ENCODE measurements around the gene PLXDC1. TPM values are rescaled to one million over a fixed set of nuclear protein-coding genes. Genes with fewer than 3 reads are reported as not detected.

Gene PLXDC1
- total and polyA plus RNA-seq, 2 experiments from 2014 or later, result 0.28 to 0.91 TPM

DNA sequence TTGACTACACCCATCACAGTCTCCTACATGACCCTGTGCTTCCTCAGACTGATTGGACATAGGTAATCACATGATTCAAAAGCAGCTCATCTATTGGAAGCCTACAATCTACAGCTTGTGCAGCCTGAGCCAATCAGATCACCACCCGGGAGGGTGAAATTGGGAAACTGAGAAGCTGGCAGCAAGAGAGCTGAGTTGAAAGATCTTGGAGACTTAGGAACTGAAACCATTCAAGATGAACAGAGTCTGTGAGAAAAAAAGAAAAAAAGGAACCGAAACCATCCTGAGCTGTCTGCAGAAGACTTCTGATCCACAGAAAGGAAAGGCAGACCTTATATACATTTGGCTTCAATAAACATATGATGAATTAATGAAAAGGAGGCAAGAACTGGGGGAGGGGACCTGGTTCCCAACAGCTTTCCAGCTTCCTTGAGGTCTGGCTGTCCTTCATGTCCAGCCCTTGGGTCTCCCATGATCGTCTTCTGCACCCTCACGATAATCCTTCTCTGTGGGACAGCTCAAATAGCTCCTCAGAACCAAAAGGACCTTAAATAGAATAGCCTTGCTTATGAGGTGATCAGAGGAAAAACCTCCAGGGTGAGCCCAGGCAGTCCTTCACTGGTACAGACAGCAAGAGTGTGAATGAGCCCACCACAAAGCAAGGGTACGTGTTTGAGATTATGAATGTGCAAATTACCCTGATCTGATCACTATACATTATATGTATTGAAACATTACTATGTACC, 32.6 kb downstream of the PLXDC1 start:
- Histone ChIP-seq H3K4me1 (ENCODE audit: insufficient read depth) (no peaks in the 10 kb centered on the region), H3K9me2 (ENCODE audit: insufficient read depth) (no peaks in the 10 kb centered on the region), H4K20me1 (replicated peaks; ENCODE audit: insufficient read depth) (no peaks in the 10 kb centered on the region), H3K36me3 (ENCODE audit: insufficient read depth) (no peaks in the 10 kb centered on the region), H3K27me3 (ENCODE audit: insufficient read depth) (no peaks in the 10 kb centered on the region), H2AFZ (no peak overlapping the region), H3K4me3 (no peak overlapping the region), H3K4me2 (no peak overlapping the region), H3K79me2 (replicated peaks; ENCODE audit: insufficient read depth) (no peaks in the 10 kb centered on the region), H3F3A (replicated peaks; ENCODE audit: low read depth) (no peaks in the 10 kb centered on the region), H3K27ac (ENCODE audit: low read depth) (no peak overlapping the region)
- ATAC-seq (no peak), DNase-seq (ENCODE audit: low spot score) (no peak)
- Mint-ChIP-seq H3K27ac (no peak overlapping the region), H3K27me3 (ENCODE audit: insufficient read depth, low read depth, poor library complexity) (peaks cover 11% of the 10 kb centered on the region), H3K4me3 (no peak overlapping the region), H3K36me3 (ENCODE audit: low read depth) (no peaks in the 10 kb centered on the region), H3K9me3 (no peaks in the 10 kb centered on the region), H3K4me1 (no peaks in the 10 kb centered on the region; the same call in 2 of the 3 replicates)
- no peak for TF ChIP-seq CREB1 (CRISPR knock-in tag; IDR thresholded peaks at IDR 0.05; ENCODE audit: low read depth)
- TF ChIP-seq STAT1 (IDR thresholded peaks at IDR 0.05; ENCODE audit: unreplicated experiment), result no peak
- no peak for TF ChIP-seq EZH2phosphoT487 (IDR thresholded peaks at IDR 0.05; ENCODE audit: unreplicated experiment)
- TF ChIP-seq, protein P1, sequence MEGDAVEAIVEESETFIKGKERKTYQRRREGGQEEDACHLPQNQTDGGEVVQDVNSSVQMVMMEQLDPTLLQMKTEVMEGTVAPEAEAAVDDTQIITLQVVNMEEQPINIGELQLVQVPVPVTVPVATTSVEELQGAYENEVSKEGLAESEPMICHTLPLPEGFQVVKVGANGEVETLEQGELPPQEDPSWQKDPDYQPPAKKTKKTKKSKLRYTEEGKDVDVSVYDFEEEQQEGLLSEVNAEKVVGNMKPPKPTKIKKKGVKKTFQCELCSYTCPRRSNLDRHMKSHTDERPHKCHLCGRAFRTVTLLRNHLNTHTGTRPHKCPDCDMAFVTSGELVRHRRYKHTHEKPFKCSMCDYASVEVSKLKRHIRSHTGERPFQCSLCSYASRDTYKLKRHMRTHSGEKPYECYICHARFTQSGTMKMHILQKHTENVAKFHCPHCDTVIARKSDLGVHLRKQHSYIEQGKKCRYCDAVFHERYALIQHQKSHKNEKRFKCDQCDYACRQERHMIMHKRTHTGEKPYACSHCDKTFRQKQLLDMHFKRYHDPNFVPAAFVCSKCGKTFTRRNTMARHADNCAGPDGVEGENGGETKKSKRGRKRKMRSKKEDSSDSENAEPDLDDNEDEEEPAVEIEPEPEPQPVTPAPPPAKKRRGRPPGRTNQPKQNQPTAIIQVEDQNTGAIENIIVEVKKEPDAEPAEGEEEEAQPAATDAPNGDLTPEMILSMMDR (conservative IDR thresholded peaks at IDR 0.05; ENCODE audit: low read depth in 2 of 2), result no peak
- no peak for TF ChIP-seq ZNF114 (CRISPR knock-in tag; IDR thresholded peaks at IDR 0.05)
- TF ChIP-seq, protein P2, sequence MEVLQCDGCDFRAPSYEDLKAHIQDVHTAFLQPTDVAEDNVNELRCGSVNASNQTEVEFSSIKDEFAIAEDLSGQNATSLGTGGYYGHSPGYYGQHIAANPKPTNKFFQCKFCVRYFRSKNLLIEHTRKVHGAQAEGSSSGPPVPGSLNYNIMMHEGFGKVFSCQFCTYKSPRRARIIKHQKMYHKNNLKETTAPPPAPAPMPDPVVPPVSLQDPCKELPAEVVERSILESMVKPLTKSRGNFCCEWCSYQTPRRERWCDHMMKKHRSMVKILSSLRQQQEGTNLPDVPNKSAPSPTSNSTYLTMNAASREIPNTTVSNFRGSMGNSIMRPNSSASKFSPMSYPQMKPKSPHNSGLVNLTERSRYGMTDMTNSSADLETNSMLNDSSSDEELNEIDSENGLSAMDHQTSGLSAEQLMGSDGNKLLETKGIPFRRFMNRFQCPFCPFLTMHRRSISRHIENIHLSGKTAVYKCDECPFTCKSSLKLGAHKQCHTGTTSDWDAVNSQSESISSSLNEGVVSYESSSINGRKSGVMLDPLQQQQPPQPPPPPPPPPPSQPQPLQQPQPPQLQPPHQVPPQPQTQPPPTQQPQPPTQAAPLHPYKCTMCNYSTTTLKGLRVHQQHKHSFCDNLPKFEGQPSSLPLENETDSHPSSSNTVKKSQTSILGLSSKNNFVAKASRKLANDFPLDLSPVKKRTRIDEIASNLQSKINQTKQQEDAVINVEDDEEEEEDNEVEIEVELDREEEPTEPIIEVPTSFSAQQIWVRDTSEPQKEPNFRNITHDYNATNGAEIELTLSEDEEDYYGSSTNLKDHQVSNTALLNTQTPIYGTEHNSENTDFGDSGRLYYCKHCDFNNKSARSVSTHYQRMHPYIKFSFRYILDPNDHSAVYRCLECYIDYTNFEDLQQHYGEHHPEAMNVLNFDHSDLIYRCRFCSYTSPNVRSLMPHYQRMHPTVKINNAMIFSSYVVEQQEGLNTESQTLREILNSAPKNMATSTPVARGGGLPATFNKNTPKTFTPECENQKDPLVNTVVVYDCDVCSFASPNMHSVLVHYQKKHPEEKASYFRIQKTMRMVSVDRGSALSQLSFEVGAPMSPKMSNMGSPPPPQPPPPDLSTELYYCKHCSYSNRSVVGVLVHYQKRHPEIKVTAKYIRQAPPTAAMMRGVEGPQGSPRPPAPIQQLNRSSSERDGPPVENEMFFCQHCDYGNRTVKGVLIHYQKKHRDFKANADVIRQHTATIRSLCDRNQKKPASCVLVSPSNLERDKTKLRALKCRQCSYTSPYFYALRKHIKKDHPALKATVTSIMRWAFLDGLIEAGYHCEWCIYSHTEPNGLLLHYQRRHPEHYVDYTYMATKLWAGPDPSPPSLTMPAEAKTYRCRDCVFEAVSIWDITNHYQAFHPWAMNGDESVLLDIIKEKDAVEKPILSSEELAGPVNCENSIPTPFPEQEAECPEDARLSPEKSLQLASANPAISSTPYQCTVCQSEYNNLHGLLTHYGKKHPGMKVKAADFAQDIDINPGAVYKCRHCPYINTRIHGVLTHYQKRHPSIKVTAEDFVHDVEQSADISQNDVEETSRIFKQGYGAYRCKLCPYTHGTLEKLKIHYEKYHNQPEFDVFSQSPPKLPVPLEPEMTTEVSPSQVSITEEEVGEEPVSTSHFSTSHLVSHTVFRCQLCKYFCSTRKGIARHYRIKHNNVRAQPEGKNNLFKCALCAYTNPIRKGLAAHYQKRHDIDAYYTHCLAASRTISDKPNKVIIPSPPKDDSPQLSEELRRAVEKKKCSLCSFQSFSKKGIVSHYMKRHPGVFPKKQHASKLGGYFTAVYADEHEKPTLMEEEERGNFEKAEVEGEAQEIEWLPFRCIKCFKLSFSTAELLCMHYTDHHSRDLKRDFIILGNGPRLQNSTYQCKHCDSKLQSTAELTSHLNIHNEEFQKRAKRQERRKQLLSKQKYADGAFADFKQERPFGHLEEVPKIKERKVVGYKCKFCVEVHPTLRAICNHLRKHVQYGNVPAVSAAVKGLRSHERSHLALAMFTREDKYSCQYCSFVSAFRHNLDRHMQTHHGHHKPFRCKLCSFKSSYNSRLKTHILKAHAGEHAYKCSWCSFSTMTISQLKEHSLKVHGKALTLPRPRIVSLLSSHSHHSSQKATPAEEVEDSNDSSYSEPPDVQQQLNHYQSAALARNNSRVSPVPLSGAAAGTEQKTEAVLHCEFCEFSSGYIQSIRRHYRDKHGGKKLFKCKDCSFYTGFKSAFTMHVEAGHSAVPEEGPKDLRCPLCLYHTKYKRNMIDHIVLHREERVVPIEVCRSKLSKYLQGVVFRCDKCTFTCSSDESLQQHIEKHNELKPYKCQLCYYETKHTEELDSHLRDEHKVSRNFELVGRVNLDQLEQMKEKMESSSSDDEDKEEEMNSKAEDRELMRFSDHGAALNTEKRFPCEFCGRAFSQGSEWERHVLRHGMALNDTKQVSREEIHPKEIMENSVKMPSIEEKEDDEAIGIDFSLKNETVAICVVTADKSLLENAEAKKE (CRISPR knock-in tag; IDR thresholded peaks at IDR 0.05), result no peak
- TF ChIP-seq, protein P3, sequence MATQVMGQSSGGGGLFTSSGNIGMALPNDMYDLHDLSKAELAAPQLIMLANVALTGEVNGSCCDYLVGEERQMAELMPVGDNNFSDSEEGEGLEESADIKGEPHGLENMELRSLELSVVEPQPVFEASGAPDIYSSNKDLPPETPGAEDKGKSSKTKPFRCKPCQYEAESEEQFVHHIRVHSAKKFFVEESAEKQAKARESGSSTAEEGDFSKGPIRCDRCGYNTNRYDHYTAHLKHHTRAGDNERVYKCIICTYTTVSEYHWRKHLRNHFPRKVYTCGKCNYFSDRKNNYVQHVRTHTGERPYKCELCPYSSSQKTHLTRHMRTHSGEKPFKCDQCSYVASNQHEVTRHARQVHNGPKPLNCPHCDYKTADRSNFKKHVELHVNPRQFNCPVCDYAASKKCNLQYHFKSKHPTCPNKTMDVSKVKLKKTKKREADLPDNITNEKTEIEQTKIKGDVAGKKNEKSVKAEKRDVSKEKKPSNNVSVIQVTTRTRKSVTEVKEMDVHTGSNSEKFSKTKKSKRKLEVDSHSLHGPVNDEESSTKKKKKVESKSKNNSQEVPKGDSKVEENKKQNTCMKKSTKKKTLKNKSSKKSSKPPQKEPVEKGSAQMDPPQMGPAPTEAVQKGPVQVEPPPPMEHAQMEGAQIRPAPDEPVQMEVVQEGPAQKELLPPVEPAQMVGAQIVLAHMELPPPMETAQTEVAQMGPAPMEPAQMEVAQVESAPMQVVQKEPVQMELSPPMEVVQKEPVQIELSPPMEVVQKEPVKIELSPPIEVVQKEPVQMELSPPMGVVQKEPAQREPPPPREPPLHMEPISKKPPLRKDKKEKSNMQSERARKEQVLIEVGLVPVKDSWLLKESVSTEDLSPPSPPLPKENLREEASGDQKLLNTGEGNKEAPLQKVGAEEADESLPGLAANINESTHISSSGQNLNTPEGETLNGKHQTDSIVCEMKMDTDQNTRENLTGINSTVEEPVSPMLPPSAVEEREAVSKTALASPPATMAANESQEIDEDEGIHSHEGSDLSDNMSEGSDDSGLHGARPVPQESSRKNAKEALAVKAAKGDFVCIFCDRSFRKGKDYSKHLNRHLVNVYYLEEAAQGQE (IDR thresholded peaks at IDR 0.05; ENCODE audit: unreplicated experiment), result no peak
